ENCODE results near the gene ZNF138.

The ZNF138 gene

DNA sequence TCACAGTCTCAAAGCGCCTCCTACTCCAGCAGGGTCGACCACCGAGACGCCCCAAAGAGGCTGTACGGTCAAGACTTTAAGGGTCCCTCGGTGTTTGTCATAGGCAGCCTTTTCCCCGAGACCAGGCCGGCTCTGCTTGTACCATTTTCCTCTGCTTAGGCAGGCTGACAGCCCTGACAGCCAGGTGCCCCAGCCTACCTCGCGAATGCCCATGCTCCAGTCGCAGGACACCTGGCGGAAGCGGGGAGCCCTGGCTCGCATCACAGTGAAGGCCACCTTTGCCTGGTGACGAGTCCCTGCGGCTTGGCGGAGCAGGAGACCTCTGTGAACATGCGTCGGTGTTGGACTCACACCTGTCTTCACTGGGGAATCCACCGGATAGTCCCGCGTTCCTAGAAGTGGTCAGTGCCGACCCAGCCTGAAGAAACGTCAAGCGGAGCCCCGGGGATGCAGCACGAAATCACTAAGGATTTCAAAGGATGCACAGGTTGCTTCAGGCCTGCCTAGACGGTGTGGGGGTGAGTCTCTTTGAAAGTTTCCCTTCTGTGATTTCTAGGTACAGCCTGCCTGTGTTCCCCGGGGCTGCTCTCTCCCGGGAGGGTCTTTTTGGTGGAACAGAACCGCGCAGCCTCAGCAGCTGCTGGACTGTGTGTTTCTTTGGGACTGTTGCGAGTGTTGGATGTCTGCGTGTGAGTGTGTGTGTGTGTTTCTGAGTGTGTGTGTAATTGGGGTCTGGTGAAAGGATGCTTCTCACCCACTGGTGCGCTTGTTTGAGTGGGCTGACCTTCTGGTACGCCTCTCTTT, 78.3 kb downstream of the ZNF138 start:
- no peak overlapping the region for H3K27ac ChIP-seq (replicated peaks)
- DNase-seq (ENCODE audit: low read depth in 1 of 2, low spot score in 1 of 2) = no peak
- no peak overlapping the region for H3K4me3 ChIP-seq (replicated peaks; ENCODE audit: insufficient read depth, low read length)
- H3K27me3 ChIP-seq (ENCODE audit: insufficient read depth, poor library complexity, severe bottlenecking) = no peaks in the 10 kb centered on the region
- TF ChIP-seq SPI1 (IDR thresholded peaks at IDR 0.05; ENCODE audit: borderline replicate concordance, low read depth) = no peak
- TF ChIP-seq, protein P1, sequence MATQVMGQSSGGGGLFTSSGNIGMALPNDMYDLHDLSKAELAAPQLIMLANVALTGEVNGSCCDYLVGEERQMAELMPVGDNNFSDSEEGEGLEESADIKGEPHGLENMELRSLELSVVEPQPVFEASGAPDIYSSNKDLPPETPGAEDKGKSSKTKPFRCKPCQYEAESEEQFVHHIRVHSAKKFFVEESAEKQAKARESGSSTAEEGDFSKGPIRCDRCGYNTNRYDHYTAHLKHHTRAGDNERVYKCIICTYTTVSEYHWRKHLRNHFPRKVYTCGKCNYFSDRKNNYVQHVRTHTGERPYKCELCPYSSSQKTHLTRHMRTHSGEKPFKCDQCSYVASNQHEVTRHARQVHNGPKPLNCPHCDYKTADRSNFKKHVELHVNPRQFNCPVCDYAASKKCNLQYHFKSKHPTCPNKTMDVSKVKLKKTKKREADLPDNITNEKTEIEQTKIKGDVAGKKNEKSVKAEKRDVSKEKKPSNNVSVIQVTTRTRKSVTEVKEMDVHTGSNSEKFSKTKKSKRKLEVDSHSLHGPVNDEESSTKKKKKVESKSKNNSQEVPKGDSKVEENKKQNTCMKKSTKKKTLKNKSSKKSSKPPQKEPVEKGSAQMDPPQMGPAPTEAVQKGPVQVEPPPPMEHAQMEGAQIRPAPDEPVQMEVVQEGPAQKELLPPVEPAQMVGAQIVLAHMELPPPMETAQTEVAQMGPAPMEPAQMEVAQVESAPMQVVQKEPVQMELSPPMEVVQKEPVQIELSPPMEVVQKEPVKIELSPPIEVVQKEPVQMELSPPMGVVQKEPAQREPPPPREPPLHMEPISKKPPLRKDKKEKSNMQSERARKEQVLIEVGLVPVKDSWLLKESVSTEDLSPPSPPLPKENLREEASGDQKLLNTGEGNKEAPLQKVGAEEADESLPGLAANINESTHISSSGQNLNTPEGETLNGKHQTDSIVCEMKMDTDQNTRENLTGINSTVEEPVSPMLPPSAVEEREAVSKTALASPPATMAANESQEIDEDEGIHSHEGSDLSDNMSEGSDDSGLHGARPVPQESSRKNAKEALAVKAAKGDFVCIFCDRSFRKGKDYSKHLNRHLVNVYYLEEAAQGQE (IDR thresholded peaks at IDR 0.05; ENCODE audit: insufficient replicate concordance, low read depth) = no peak
- TF ChIP-seq GABPA (IDR thresholded peaks at IDR 0.05; ENCODE audit: low read depth) = no peak
- no peak for TF ChIP-seq POLR2AphosphoS5 (IDR thresholded peaks at IDR 0.05; ENCODE audit: low read depth)
- TF ChIP-seq, protein P2, sequence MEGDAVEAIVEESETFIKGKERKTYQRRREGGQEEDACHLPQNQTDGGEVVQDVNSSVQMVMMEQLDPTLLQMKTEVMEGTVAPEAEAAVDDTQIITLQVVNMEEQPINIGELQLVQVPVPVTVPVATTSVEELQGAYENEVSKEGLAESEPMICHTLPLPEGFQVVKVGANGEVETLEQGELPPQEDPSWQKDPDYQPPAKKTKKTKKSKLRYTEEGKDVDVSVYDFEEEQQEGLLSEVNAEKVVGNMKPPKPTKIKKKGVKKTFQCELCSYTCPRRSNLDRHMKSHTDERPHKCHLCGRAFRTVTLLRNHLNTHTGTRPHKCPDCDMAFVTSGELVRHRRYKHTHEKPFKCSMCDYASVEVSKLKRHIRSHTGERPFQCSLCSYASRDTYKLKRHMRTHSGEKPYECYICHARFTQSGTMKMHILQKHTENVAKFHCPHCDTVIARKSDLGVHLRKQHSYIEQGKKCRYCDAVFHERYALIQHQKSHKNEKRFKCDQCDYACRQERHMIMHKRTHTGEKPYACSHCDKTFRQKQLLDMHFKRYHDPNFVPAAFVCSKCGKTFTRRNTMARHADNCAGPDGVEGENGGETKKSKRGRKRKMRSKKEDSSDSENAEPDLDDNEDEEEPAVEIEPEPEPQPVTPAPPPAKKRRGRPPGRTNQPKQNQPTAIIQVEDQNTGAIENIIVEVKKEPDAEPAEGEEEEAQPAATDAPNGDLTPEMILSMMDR (IDR thresholded peaks at IDR 0.05; ENCODE audit: insufficient read depth, low read length) = no peak

DNA sequence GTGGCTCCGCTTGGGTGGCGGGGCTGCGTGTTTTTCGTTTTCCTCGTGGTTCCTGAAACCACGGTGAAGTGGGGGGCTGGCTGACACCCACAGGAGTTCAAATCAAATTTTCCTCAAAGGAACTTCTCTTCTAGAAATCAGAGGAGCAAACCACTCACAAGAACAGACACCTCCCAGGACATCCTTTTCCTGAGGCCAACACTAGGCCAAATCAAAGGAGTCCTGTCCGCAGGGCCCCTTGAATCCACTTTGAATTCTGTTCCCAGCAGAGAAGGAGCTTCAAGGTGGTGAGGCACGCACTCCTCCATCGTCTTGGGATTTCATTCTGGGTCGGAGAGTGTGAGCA, 78.9 kb downstream of the ZNF138 start:
- TF ChIP-seq, protein P1 (IDR thresholded peaks at IDR 0.05; ENCODE audit: insufficient replicate concordance, low read depth) = no peak
- no peak for TF ChIP-seq SPI1 (IDR thresholded peaks at IDR 0.05; ENCODE audit: borderline replicate concordance, low read depth)
- no peak for TF ChIP-seq GABPA (IDR thresholded peaks at IDR 0.05; ENCODE audit: low read depth)
- TF ChIP-seq POLR2AphosphoS5 (IDR thresholded peaks at IDR 0.05; ENCODE audit: low read depth) = no peak
- TF ChIP-seq, protein P2 (IDR thresholded peaks at IDR 0.05; ENCODE audit: insufficient read depth, low read length) = no peak
- H3K27me3 ChIP-seq (ENCODE audit: insufficient read depth, poor library complexity, severe bottlenecking) = no peaks in the 10 kb centered on the region
- DNase-seq (ENCODE audit: low read depth in 1 of 2, low spot score in 1 of 2) = no peak
- no peak overlapping the region for H3K4me3 ChIP-seq (replicated peaks; ENCODE audit: insufficient read depth, low read length)
- no peak overlapping the region for H3K27ac ChIP-seq (replicated peaks)

DNA sequence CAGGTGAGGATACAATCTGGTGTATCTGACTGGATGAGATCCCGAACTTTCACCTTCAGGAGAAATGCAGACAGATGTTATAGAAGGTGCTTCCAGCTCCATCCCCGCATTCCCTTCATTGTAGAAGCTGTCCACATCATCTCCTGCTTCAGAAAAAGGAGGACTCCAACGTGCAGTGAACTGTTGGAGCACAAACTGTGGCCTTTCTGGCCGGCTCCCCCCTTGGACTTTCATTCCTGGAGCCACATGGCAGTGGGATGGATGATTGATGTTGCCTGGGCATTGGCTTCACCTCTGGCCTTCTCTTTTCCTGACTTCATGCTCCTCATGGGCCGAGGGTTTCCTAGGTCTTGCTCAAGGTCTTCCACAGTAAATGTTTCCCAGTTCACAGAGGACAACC, 79.3 kb downstream of the ZNF138 start:
- no peak for DNase-seq (ENCODE audit: low read depth in 1 of 2, low spot score in 1 of 2)
- H3K4me3 ChIP-seq (replicated peaks; ENCODE audit: insufficient read depth, low read length) = no peak overlapping the region
- TF ChIP-seq POLR2AphosphoS5 (IDR thresholded peaks at IDR 0.05; ENCODE audit: low read depth) = no peak
- TF ChIP-seq, protein P2 (IDR thresholded peaks at IDR 0.05; ENCODE audit: insufficient read depth, low read length) = no peak
- TF ChIP-seq SPI1 (IDR thresholded peaks at IDR 0.05; ENCODE audit: borderline replicate concordance, low read depth) = no peak
- no peak for TF ChIP-seq GABPA (IDR thresholded peaks at IDR 0.05; ENCODE audit: low read depth)
- TF ChIP-seq, protein P1 (IDR thresholded peaks at IDR 0.05; ENCODE audit: insufficient replicate concordance, low read depth) = no peak
- no peaks in the 10 kb centered on the region for H3K27me3 ChIP-seq (ENCODE audit: insufficient read depth, poor library complexity, severe bottlenecking)
- no peak overlapping the region for H3K27ac ChIP-seq (replicated peaks)

Data from HL-60 (cell line).